IPS DF 19.7 (cell line): Measurements from ENCODE around the gene KDM6B.

ENCODE experiments used
- DNase-seq: peaks from one replicate; pipeline ENCODE4 v3.0.0-alpha.2; 2013; ENCODE audit warnings: low read depth, low spot score

Gene KDM6B

DNA sequence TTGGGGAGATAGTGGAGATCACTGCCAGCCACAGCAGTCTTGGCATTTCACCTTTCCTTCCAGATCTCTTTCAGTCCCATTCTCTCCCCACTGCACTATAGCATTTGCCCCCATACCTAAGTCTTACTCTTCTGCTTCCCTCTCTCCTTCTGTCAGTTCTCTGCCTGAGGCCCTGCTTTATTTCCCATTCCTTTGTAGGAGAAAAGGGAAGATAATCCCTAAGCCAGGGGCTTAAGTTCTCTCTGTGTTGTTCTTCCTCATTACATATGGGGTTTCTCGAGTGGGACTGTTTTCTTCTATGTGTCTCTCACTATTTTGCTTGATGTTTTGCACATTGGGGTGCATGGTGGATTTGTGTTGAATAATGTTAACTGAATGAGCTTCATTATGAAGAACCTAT, 6.4 kb downstream of the KDM6B start:
- DNase-seq = no peak

DNA sequence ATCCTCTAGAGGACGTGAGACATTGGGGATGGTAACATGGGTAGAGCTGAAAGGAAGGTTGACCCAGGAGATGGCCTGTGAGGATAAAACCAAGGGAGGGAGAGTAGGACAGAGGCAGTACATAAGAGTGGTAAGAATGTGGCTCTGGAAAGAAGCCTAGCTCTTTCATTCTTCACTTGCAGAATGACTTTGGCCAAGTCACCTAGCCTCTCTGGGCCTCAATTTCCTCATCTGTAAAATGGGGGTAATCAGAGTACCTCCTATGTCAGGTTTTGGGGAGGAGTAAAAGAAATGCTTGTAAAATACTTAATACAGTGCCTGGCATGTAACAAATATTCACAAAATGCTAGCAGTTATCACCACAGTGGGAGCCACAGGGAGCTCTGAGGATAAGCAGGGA, 6.9 kb downstream of the KDM6B start:
- DNase-seq = no peak

DNA sequence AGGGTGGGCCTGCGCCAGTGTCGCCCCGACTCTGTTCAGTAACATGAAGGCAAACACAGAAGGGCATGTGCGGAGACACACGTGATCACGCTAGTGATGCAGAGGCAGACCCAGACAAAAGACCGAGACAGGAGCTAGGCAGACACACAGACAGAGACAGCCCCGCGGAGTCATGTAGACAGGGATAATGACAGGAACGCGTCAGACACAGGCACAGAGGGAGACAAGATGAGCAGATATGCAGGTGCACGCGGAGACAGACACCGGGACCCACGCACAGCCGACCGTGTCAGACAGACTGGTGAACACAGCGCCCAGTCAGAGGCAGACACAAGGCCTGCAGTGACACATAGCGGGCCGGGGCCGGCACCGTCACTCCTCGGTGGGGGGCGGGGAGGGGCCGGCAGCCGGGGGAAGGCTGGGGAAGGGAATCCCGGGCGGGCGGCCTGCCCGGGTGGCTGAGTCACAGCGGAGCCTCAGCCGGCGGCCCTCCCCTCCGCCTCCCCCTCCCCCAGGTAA, 7.4 kb downstream of the KDM6B start:
- no peak for DNase-seq

DNA sequence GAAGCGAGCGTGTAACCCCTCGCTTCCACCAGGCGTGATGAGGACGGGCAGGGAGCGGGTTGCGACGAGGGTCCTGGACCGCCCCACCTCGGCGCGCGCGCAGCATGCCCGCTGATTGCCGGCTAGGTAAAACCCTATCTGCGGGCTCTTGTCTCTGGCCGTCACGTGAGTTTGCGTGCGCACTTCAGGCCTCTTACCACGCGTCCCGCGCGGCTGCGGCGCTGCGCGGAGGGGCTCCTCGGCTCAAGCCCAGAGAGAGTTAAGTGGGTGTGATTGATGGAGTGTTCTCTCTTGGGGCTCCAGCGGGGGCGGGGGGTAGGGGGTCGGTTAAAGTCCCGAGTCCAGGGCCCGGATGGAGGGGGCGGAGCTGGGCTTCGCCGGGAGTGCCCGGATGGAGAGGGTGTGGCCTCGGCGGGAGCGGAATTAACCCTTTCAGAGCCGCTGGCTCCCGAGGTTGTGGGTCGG, 7.9 kb downstream of the KDM6B start:
- no peak for DNase-seq

DNA sequence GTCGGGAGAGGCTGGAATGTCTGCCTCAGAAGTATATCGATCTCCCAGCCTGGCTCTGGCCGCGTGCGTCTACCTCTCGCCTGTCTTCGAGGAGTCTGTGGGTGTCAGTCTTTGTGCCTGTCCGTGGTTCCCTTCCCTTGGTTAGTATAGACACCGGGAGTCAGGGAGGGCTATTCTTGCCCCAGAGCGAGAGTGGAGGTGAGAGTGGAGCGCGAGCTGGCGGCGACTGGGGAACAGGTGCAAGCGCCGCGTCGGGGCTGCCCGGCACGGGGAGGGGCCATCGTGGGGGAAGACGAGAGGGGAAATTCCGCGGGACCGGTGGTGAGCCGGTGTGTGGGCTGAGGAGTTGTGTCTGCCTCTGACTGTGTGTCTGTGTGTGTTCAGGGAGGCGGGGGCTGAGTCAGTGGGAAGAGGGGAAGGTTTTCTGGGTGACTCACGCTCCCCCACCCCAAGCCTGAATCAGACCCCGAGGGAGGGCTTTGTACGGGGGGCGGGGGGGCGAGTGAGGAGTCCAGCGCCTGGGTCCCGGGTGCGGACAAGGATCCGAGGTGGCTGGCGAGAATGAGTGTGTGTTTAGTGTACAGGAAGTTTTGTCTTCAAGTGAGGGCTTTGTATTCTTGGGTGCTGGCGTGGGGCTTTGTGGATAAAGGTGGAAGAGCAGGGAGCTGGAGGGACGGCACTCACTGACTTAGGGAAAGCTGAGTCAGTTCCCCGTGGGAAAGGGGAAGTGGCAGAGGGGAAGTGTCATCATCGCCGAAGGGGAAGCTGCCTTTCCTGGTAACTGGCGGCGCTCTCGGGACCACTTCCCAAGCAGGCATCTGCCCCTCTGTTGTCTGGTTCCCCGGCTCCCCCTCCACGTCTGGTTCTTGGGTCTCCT, 8.6 kb downstream of the KDM6B start:
- no peak for DNase-seq

DNA sequence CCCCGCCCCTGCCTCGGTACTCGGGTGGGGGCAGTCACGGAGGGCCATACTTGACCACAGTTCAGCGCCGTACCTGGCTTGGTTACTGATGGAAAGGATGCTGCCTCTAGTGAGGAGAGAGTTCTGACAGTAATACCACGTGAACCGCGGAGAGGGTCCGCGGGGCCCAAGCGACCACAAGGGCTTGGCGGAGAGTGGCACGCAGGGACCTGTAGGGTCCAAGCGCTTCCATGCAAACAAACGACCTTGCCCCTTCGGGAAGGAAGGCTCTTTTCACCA, 9.2 kb downstream of the KDM6B start:
- DNase-seq = no peak

DNA sequence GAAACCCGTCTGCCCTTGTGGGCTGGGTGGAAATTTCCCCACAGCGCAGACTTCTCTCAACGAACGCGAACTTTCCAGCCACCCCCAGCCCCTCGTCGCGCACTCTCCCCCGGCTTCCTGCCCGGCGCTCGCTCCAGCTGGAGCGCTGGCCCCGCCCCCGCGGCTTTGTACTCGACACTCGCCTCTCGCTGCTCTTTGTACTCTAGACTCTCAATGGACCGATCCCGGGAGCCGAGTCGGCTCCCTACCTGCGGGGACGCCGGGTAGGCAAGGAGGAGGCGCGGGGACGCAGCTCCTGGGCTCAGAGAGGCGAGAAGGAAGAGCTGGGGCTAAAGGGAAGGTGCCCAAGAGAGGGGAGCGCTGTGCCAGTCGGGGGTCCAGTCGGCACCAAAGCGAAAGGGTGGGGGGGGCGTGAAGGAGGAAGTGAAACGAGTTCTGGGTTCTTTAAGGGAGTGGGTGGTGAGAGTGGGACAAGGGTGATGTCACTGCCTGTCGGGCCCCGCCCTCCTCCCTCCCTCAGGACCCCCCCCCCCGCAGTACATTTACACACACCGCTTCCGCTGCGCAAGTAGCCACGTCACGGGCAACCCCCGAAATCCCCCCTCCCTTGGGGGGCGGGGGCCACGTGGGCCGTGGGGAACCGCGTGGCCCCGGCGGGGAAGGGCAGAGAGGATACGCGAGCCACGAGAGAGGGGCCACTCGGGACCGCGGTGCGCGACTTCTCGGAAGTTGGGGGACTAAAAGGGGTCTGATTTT, 9.7 kb downstream of the KDM6B start:
- DNase-seq = no peak

DNA sequence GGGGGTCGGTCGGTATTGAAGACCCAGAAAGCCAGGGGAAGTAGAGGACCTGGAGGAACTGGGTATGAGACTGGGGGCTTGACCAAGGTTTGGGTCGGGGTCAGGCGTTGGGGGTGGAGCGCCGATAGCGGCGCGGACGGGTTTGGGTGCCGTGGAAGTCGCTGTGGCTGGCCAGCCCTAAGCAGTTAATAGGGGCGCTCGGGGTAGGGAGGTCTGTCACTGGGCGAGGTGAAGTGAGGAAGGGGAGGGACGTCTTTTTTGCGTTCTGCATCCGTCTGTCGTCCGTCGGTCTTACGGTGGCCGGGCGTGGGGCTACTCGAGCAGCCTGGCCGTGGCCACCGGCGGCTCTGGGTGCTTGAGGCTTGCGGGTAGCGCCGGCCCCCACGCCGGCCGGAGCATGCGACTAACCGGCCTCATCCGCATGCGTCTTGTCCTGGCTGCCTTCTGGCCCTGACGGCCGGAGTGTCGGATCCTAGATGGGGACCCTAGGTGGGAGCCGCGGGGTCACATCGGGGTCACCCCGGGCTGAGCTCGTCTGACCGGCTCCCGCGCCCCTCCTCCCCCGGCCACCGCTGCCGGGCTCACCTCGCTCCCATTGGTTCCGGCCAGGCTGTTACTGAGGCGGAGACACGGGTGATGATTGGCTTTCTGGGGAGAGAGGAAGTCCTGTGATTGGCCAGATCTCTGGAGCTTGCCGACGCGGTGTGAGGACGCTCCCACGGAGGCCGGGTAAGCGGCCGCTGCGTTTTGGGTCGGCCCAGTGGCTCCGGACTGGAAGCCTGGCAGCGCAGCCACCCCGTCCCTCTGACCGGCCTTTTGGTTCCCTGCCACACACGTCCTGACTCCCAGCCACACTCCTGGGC, 10.5 kb downstream of the KDM6B start:
- DNase-seq = peak; percentile 89

DNA sequence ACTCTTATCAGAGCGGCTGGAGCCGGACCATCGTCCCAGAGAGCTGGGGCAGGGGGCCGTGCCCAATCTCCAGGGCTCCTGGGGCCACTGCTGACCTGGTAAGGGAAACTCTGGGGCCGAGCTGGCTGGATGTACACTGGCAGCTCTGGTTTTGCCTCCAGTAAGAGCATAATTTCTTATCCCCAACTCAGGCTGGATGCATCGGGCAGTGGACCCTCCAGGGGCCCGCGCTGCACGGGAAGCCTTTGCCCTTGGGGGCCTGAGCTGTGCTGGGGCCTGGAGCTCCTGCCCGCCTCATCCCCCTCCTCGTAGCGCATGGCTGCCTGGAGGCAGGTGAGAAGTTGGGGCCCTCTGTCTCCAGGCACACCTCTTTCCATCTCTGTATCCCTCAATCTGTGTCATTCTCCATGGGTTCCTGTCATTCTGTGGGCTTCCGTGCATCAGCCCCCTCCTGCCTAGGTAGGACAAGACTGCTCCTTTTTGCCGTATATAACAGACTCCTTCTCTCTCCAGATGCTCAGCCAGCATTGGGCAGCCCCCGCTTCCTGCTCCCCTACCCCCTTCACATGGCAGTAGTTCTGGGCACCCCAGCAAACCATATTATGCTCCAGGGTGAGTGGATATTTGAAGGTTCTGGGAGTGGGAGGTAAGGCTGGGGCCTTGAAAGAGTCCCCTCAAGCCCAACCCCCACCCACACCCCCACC, 11.5 kb downstream of the KDM6B start:
- DNase-seq = no peak

DNA sequence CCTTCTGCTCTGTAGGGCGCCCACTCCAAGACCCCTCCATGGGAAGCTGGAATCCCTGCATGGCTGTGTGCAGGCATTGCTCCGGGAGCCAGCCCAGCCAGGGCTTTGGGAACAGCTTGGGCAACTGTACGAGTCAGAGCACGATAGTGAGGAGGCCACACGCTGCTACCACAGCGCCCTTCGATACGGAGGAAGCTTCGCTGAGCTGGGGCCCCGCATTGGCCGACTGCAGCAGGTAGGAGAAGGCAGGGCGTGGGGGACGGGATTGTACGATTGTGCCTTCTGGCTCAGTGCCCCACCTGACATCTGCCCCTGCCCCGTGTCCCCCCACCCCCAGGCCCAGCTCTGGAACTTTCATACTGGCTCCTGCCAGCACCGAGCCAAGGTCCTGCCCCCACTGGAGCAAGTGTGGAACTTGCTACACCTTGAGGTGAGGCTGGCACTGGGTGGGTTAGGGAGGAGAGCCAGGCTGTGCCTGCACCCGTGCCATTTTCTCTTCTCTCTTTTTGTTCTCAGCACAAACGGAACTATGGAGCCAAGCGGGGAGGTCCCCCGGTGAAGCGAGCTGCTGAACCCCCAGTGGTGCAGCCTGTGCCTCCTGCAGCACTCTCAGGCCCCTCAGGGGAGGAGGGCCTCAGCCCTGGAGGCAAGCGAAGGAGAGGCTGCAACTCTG, 12.2 kb downstream of the KDM6B start:
- no peak for DNase-seq

DNA sequence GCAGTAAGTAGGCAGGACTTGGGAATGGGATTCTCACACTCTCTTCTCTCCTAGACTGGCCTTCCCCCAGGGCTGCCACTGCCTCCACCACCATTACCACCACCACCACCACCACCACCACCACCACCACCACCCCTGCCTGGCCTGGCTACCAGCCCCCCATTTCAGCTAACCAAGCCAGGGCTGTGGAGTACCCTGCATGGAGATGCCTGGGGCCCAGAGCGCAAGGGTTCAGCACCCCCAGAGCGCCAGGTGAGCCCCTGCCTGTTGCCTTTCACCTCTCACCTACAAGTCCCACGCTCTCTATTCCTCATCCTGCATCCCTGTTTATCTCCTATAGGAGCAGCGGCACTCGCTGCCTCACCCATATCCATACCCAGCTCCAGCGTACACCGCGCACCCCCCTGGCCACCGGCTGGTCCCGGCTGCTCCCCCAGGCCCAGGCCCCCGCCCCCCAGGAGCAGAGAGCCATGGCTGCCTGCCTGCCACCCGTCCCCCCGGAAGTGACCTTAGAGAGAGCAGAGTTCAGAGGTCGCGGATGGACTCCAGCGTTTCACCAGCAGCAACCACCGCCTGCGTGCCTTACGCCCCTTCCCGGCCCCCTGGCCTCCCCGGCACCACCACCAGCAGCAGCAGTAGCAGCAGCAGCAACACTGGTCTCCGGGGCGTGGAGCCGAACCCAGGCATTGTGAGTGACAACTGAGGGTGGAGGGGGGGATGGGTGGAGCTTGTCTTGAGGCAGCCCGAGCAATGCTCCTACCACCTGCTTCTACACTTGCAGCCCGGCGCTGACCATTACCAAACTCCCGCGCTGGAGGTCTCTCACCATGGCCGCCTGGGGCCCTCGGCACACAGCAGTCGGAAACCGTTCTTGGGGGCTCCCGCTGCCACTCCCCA, 13.0 kb downstream of the KDM6B start:
- DNase-seq = no peak

DNA sequence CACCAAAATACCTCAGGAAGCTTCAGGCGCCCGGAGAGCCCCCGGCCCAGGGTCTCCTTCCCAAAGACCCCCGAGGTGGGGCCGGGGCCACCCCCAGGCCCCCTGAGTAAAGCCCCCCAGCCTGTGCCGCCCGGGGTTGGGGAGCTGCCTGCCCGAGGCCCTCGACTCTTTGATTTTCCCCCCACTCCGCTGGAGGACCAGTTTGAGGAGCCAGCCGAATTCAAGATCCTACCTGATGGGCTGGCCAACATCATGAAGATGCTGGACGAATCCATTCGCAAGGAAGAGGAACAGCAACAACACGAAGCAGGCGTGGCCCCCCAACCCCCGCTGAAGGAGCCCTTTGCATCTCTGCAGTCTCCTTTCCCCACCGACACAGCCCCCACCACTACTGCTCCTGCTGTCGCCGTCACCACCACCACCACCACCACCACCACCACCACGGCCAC, 14.1 kb downstream of the KDM6B start:
- no peak for DNase-seq

DNA sequence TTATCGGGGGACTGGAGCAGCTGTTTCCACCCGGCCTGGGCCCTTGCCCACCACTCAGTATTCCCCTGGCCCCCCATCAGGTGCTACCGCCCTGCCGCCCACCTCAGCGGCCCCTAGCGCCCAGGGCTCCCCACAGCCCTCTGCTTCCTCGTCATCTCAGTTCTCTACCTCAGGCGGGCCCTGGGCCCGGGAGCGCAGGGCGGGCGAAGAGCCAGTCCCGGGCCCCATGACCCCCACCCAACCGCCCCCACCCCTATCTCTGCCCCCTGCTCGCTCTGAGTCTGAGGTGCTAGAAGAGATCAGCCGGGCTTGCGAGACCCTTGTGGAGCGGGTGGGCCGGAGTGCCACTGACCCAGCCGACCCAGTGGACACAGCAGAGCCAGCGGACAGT, 14.7 kb downstream of the KDM6B start:
- no peak for DNase-seq

DNA sequence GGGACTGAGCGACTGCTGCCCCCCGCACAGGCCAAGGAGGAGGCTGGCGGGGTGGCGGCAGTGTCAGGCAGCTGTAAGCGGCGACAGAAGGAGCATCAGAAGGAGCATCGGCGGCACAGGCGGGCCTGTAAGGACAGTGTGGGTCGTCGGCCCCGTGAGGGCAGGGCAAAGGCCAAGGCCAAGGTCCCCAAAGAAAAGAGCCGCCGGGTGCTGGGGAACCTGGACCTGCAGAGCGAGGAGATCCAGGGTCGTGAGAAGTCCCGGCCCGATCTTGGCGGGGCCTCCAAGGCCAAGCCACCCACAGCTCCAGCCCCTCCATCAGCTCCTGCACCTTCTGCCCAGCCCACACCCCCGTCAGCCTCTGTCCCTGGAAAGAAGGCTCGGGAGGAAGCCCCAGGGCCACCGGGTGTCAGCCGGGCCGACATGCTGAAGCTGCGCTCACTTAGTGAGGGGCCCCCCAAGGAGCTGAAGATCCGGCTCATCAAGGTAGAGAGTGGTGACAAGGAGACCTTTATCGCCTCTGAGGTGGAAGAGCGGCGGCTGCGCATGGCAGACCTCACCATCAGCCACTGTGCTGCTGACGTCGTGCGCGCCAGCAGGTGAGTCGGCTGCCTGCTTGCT, 15.2 kb downstream of the KDM6B start:
- no peak for DNase-seq

DNA sequence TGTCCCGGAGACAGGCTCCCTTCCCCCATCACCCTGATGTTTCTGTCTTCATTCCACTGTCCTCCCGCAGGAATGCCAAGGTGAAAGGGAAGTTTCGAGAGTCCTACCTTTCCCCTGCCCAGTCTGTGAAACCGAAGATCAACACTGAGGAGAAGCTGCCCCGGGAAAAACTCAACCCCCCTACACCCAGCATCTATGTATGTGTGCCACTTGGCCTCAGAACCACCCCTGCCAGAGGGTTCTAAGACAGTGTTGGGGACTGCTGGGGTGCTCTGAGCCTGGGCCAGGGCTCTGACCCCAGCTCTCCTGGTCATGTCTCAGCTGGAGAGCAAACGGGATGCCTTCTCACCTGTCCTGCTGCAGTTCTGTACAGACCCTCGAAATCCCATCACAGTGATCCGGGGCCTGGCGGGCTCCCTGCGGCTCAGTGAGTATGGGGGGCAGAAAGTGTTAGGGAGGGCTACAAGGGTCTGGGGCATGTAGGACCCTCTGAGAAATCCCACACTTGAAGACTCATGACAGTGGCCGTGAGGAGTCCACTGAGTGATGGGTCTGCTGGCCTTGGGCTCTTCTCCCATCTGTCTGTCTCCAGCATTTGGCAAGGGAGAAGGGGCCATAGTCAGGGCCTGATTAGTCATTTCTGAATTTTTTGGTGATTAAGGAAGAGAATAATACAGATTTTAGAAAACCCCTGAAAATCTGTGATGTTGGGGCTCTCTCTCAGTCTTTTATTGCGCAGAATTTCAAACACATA, 15.9 kb downstream of the KDM6B start:
- no peak for DNase-seq

DNA sequence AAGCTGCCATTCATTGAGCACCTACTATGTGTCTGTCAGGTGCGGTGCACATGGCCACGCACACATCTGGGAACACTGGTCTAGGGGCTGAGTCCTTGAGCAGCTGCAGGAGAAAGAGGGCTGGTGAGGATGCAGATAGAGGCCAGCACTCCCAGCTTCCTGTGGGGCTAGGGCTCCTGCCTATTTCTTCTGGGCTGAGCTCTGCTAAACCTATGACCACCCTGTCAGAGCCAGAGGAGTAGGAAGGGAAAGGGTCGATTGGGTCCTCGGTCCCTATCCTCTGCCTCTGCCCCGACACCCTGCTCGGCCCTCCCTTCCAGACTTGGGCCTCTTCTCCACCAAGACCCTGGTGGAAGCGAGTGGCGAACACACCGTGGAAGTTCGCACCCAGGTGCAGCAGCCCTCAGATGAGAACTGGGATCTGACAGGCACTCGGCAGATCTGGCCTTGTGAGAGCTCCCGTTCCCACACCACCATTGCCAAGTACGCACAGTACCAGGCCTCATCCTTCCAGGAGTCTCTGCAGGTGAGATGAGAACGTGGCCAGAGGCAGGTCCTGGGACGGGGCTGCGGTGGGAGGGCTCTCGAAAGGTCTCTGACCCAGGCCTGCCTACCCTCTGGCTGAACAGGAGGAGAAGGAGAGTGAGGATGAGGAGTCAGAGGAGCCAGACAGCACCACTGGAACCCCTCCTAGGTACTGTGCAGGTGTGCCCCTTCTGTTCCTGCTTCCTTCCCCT, 16.9 kb downstream of the KDM6B start:
- DNase-seq = no peak

DNA sequence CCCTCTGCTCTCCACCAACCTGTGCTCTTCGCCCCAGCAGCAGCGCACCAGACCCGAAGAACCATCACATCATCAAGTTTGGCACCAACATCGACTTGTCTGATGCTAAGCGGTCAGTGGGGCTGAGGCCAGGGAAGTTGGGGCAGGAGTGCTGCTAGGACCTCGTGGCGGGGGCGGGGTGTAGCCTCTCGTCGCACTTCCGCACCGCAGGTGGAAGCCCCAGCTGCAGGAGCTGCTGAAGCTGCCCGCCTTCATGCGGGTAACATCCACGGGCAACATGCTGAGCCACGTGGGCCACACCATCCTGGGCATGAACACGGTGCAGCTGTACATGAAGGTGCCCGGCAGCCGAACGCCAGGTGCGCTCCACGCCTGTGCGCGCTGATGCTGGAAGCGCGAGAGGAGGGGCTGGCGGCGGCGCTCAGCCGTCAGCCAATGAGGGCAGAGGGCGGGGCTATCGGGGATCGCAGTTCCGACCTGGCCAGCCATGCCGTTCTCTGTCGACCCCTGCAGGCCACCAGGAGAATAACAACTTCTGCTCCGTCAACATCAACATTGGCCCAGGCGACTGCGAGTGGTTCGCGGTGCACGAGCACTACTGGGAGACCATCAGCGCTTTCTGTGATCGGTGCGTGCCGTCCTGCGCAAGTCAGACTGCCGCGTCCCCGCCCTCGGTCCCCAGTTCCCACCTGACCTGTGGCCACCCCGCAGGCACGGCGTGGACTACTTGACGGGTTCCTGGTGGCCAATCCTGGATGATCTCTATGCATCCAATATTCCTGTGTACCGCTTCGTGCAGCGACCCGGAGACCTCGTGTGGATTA, 17.6 kb downstream of the KDM6B start:
- DNase-seq = no peak
